Tibial nerve (tissue), 4 donors: ENCODE measurements around the gene PPHLN1.

Experiments used
- EP300 ChIP-seq, 2 donors: sonication (generic); formaldehyde crosslinking; IDR thresholded peaks; one replicate each; pipeline ENCODE4 v1.6.1; 2017; ENCODE audit warnings: antibody characterized with exemption in 2 of 2, mild to moderate bottlenecking in 1 of 2
- POLR2A ChIP-seq, 2 donors: fragments of 450-650 bp; IDR thresholded peaks; one replicate each; pipeline ENCODE4 v1.6.1; 2017; ENCODE audit warnings: antibody characterized with exemption in 2 of 2, mild to moderate bottlenecking in 2 of 2, moderate library complexity in 2 of 2
- TF ChIP-seq, protein P1 (sequence below), 5 experiments: fragments of 200-600 bp in 3 of 5; fragments of 450-650 bp in 2 of 5; sonication (generic) in 3 of 5; IDR thresholded peaks; one replicate each; pipeline ENCODE4 v1.5.1; 2016 to 2019; ENCODE audit warnings: antibody characterized with exemption in 5 of 5, mild to moderate bottlenecking in 3 of 5, moderate library complexity in 2 of 5

DNA sequence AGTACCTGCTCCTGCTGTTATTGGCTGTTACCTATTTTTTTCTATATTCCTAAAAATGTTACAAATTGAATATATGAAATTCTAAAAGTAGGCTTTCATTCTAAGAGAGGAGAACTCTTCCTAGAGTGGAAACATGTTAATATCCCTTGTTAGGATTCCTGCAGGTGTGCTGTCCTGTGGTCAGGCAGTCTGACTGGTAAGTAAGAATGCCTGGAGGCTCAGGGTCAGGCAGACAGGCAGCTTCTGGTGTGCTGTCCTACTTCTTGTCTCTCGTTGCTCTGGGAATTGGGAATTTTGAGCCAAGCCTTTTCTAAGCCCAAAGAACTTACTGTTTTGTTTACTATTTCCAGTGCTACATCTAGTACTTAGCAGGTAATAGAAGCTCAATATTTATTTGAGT is 10.3 kb downstream of the PPHLN1 start:
- TF ChIP-seq, protein P1, sequence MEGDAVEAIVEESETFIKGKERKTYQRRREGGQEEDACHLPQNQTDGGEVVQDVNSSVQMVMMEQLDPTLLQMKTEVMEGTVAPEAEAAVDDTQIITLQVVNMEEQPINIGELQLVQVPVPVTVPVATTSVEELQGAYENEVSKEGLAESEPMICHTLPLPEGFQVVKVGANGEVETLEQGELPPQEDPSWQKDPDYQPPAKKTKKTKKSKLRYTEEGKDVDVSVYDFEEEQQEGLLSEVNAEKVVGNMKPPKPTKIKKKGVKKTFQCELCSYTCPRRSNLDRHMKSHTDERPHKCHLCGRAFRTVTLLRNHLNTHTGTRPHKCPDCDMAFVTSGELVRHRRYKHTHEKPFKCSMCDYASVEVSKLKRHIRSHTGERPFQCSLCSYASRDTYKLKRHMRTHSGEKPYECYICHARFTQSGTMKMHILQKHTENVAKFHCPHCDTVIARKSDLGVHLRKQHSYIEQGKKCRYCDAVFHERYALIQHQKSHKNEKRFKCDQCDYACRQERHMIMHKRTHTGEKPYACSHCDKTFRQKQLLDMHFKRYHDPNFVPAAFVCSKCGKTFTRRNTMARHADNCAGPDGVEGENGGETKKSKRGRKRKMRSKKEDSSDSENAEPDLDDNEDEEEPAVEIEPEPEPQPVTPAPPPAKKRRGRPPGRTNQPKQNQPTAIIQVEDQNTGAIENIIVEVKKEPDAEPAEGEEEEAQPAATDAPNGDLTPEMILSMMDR (IDR thresholded peaks at IDR 0.05): no peak
- TF ChIP-seq POLR2A (IDR thresholded peaks at IDR 0.05): no peak
- no peak for TF ChIP-seq EP300 (IDR thresholded peaks at IDR 0.05)
